Psoas muscle (tissue), 8 donors: ENCODE results near the gene KRTAP19-5. TPM values are rescaled to one million over a fixed set of nuclear protein-coding genes. Genes with fewer than 3 reads are reported as not detected.
"Not testable (repeated sequence)": the region's sequence is repeated elsewhere in the genome, so short reads cannot be mapped to it uniquely, and the experiment has no call there.

Experiments used
- ATAC-seq, 4 donors: fragments of 200-7000 bp; cut with Tn5 transposase; one replicate each; pipeline ENCODE4 v1.9.1; 2020; ENCODE audit warnings: moderate library complexity in 3 of 4, mild to moderate bottlenecking in 2 of 4
- DNase-seq, 2 donors: peaks; one replicate each; pipeline ENCODE4 v3.0.0-alpha.2; 2020
- H3K27ac ChIP-seq: fragments of 200-600 bp; one replicate; pipeline ENCODE4 v1.8.0; 2022
- H3K27me3 ChIP-seq, 3 donors: fragments of 200-600 bp in 1 of 3; one replicate each; pipeline versions ENCODE4 v1.6.1 to v1.8.0; 2013 to 2022; ENCODE audit warnings: low read length in 2 of 3, mild to moderate bottlenecking in 2 of 3, moderate library complexity in 1 of 3; ENCODE audit not compliant: insufficient read depth in 3 of 3
- H3K36me3 ChIP-seq, 2 donors: fragments of 200-600 bp in 1 of 2; one replicate each; pipeline versions ENCODE4 v1.6.1 to v1.8.0; 2013 to 2022; ENCODE audit warnings: low read depth in 1 of 2, mild to moderate bottlenecking in 1 of 2, moderate library complexity in 1 of 2; ENCODE audit not compliant: insufficient read depth in 1 of 2
- H3K4me1 ChIP-seq: fragments of 200-600 bp; one replicate; pipeline ENCODE4 v1.8.0; 2022
- H3K4me3 ChIP-seq: fragments of 200-600 bp; one replicate; pipeline ENCODE4 v1.8.0; 2022; ENCODE audit warnings: mild to moderate bottlenecking
- H3K9me3 ChIP-seq: fragments of 200-600 bp; one replicate; pipeline ENCODE4 v1.8.0; 2022
- CTCF ChIP-seq: fragments of 200-600 bp; IDR thresholded peaks from one replicate; pipeline ENCODE4 v1.8.0; 2022; ENCODE audit warnings: antibody characterized with exemption
- WGBS, 3 donors: extraction: QIAGEN DNeasy Blood & Tissue Kit; methylation state at CpG; one replicate each; pipeline versions ENCODE4 v1.1.6 to v1.1.7; 2013; 5-methylcytosine and 5-hydroxymethylcytosine counted together
- intact Hi-C, 2 donors: fragments of 100-400 bp; cut with DNase I; formaldehyde crosslinking; loops; one replicate each; pipeline versions ENCODE4 v1.11.0 to v1.14.2; 2022
- long read RNA-seq, 2 donors: library from polyadenylated mRNA; unstranded; transcript quantifications; one replicate each; pipeline ENCODE4 v2.0.0, GENCODE V29; 2021
- polyA plus RNA-seq, 3 donors: library from polyadenylated mRNA; stranded (reverse); fragments of 200-250 nt; gene quantifications; one replicate each; pipeline ENCODE4 v1.2.3, GENCODE V29; 2013
- total RNA-seq, 4 donors: library from RNA; stranded (reverse); fragmentation: NEBNext Ultra II Directional in 2 of 4; extraction: Animal tissue kit (Norgen Biotek cat#: 25700) in 2 of 4; gene quantifications; one replicate each; pipeline versions ENCODE4 v1.2.1 to v1.2.4, GENCODE V29; 2021 to 2023
- donor health status: healthy with polysubstance abuse.
- donor health status: DM: no; HTN: no; CAD: no; lungs with moderate emphysema.
- donor health status: Bipolar disorder and iron deficiency.
- donor health status: healthy.
- donor health status: DM: yes; HTN: yes; CAD: no.
- donor health status: DM: no; HTN: no; CAD: no.
- donor health status: DM: no; HTN: no; CAD: no.
- donor health status: DM: yes; HTN: yes; CAD: no.

KRTAP19-5 gene
- total RNA-seq (not detected), polyA plus RNA-seq (not detected)
- long read RNA-seq, donor 1: 0 reads
- long read RNA-seq, donor 2: 0 reads

- no peak for TF ChIP-seq CTCF
- H3K27ac ChIP-seq: no peak within 1 kb of the TSS
- H3K9me3 ChIP-seq: no peaks in the 10 kb centered on the region
- H3K36me3 ChIP-seq: no peaks in the 10 kb centered on the region
- DNase-seq (no peak), ATAC-seq (no peak)
- 81 to 92% (median 86%) methylated on average over 6 of the region's 6 CpGs for WGBS, 3 donors
- no peaks in the 10 kb centered on the region for H3K4me1 ChIP-seq
- H3K27me3 ChIP-seq: no peaks in the 10 kb centered on the region
- intact Hi-C loops: no loop called here
- no peak within 1 kb of the TSS for H3K4me3 ChIP-seq
These were observed at the start of gene KRTAP19-5 for GRCh38 chr21:30502041-30502440. Gene KRTAP19-5, minus strand, starts transcription at chr21:30502141. Its CDS starts 51 bp downstream, at chr21:30502090.

- TF ChIP-seq CTCF: no peak
- no peak for ATAC-seq
These were observed 39.8 kb upstream of the KRTAP19-5 start, which contains the start of gene KRTAP19-6 for GRCh38 chr21:30541764-30542163. Gene KRTAP19-6, minus strand, starts transcription at chr21:30541864. Its CDS starts 31 bp downstream, at chr21:30541833.

GRCh38 chr21:30518876-30519275 is 16.9 kb upstream of the KRTAP19-5 start:
- Histone ChIP-seq H3K4me1 (no peaks in the 10 kb centered on the region), H3K27me3 (no peaks in the 10 kb centered on the region), H3K4me3 (no peak overlapping the region), H3K9me3 (no peaks in the 10 kb centered on the region), H3K27ac (no peak overlapping the region), H3K36me3 (no peaks in the 10 kb centered on the region)
- no peak for ATAC-seq
- no peak for DNase-seq
- no peak for TF ChIP-seq CTCF
- intact Hi-C loops: no loop called here
- WGBS, 3 donors: 76 to 93% (median 77%) methylated on average over 1 of the region's 1 CpG

More at GRCh38 chr21:30541764-30542163, 39.8 kb upstream of the KRTAP19-5 start, which contains the start of gene KRTAP19-6:
- Histone ChIP-seq H3K4me1 (no peaks in the 10 kb centered on the region), H3K4me3 (no peak within 1 kb of the TSS), H3K27ac (no peak within 1 kb of the TSS), H3K9me3 (no peaks in the 10 kb centered on the region), H3K27me3 (no peaks in the 10 kb centered on the region), H3K36me3 (no peaks in the 10 kb centered on the region)
- intact Hi-C loops: no loop called here
- DNase-seq: no peak
- 77 to 87% (median 79%) methylated on average over 1 of the region's 1 CpG for WGBS, 3 donors

GRCh38 chr21:30515681-30516080 is 13.7 kb upstream of the KRTAP19-5 start:
- no peak overlapping the region for H3K4me3 ChIP-seq
- no peaks in the 10 kb centered on the region for H3K27me3 ChIP-seq
- no peaks in the 10 kb centered on the region for H3K9me3 ChIP-seq
- intact Hi-C loops: no loop called here
- no peak overlapping the region for H3K27ac ChIP-seq
- H3K36me3 ChIP-seq: no peaks in the 10 kb centered on the region
- no peak for DNase-seq
- WGBS, 3 donors: 73 to 79% (median 75%) methylated on average over 1 of the region's 1 CpG
- ATAC-seq: no peak
- TF ChIP-seq CTCF: no peak
- no peaks in the 10 kb centered on the region for H3K4me1 ChIP-seq

GRCh38 chr21:30505621-30506205 is 3.8 kb upstream of the KRTAP19-5 start:
- H3K27me3 ChIP-seq, H3K4me3 ChIP-seq, ATAC-seq, H3K9me3 ChIP-seq, H3K27ac ChIP-seq, DNase-seq, H3K36me3 ChIP-seq, H3K4me1 ChIP-seq, intact Hi-C loops: not testable (repeated sequence)
- 27 to 33% (median 32%) methylated on average over 4 of the region's 4 CpGs for WGBS, 3 donors
